HEK293 (cell line): ENCODE data around the gene GPHA2.

Experiments
- CTCF ChIA-PET: fragments of 350-600 bp; formaldehyde crosslinking; extraction: SDS; loops from one replicate; lab custom pipeline; 2021; ENCODE audit warnings: antibody characterized with exemption; lab: Yijun Ruan, JAX
- POLR2A ChIA-PET: fragments of 300-600 bp; formaldehyde crosslinking; extraction: SDS; loops from one replicate; lab custom pipeline; 2020; ENCODE audit warnings: antibody characterized with exemption, inconsistent platforms; lab: Yijun Ruan, JAX
- H3K27ac ChIP-seq: fragments of 200-500 bp; sonication (Bioruptor generic); 2 replicates; pipeline ENCODE4 v1.5.1; 2014; ENCODE audit warnings: low read depth, low read length, control low read depth, inconsistent platforms; ENCODE audit errors: extremely low read depth
- H3K36me3 ChIP-seq, 2 experiments: fragments of 200-500 bp in 1 of 2; sonication (Bioruptor generic) in 1 of 2; 1 replicate in 1 of 2; 2 replicates in 1 of 2; pipeline ENCODE4 v1.5.1; 2014 to 2017; ENCODE audit warnings: inconsistent platforms in 2 of 2, low read length in 2 of 2; ENCODE audit not compliant: control insufficient read depth in 2 of 2, insufficient read depth in 1 of 2
- H3K4me1 ChIP-seq: fragments of 200-500 bp; sonication (Bioruptor generic); 2 replicates; pipeline ENCODE4 v1.5.1; 2014; ENCODE audit warnings: mild to moderate bottlenecking, low read length, inconsistent platforms; ENCODE audit not compliant: control insufficient read depth, insufficient read depth
- H3K4me3 ChIP-seq: 2 replicates; pipeline ENCODE4 v1.5.1; 2011; ENCODE audit warnings: low read depth, mild to moderate bottlenecking, control low read depth, low read length, moderate library complexity
- H3K9me3 ChIP-seq: fragments of 200-500 bp; sonication (Bioruptor generic); 2 replicates; pipeline ENCODE4 v1.5.1; 2014; ENCODE audit warnings: low read depth, low read length, inconsistent platforms; ENCODE audit not compliant: control insufficient read depth, insufficient read depth
- FEZF1 ChIP-seq: fragments of 450-650 bp; formaldehyde crosslinking; IDR thresholded peaks from 2 replicates; pipeline ENCODE4 v1.5.1; 2016; ENCODE audit warnings: missing biosample characterization, missing genetic modification characterization
- PRDM10 ChIP-seq: fragments of 450-650 bp; formaldehyde crosslinking; IDR thresholded peaks from 2 replicates; pipeline ENCODE4 v1.5.1; 2016; ENCODE audit warnings: missing biosample characterization, missing genetic modification characterization
- WT1 ChIP-seq: fragments of 450-650 bp; formaldehyde crosslinking; IDR thresholded peaks from 2 replicates; pipeline ENCODE4 v1.5.1; 2016; ENCODE audit warnings: missing biosample characterization, missing genetic modification characterization
- YY1 ChIP-seq: fragments of 450-650 bp; formaldehyde crosslinking; IDR thresholded peaks from 2 replicates; pipeline ENCODE4 v1.5.1; 2018; ENCODE audit warnings: missing biosample characterization, missing genetic modification characterization
- ZBTB7A ChIP-seq: fragments of 450-650 bp; formaldehyde crosslinking; IDR thresholded peaks from 2 replicates; pipeline ENCODE4 v1.5.1; 2016; ENCODE audit warnings: low read depth, missing biosample characterization, missing genetic modification characterization
- ZNF132 ChIP-seq: fragments of 450-650 bp; formaldehyde crosslinking; IDR thresholded peaks from 2 replicates; pipeline ENCODE4 v1.5.1; 2017; ENCODE audit warnings: missing biosample characterization, missing genetic modification characterization, borderline replicate concordance
- ZNF214 ChIP-seq: fragments of 450-650 bp; formaldehyde crosslinking; IDR thresholded peaks from 2 replicates; pipeline ENCODE4 v1.5.1; 2017; ENCODE audit warnings: missing biosample characterization, mild to moderate bottlenecking, missing genetic modification characterization, borderline replicate concordance
- ZNF223 ChIP-seq: fragments of 450-650 bp; formaldehyde crosslinking; IDR thresholded peaks from 2 replicates; pipeline ENCODE4 v1.5.1; 2016; ENCODE audit warnings: missing biosample characterization, missing genetic modification characterization
- ZNF280D ChIP-seq: fragments of 450-650 bp; formaldehyde crosslinking; IDR thresholded peaks from 2 replicates; pipeline ENCODE4 v1.5.1; 2016; ENCODE audit warnings: missing biosample characterization, missing genetic modification characterization
- ZNF341 ChIP-seq: fragments of 450-650 bp; formaldehyde crosslinking; IDR thresholded peaks from 2 replicates; pipeline ENCODE4; 2016; ENCODE audit warnings: low read depth, missing biosample characterization, missing genetic modification characterization
- ZNF423 ChIP-seq: fragments of 450-650 bp; formaldehyde crosslinking; IDR thresholded peaks from 2 replicates; pipeline ENCODE4 v1.5.1; 2016; ENCODE audit warnings: missing biosample characterization, missing genetic modification characterization
- ZNF433 ChIP-seq: fragments of 450-650 bp; formaldehyde crosslinking; IDR thresholded peaks from 2 replicates; pipeline ENCODE4 v1.5.1; 2016; ENCODE audit warnings: missing biosample characterization, missing genetic modification characterization, low read depth
- ZNF501 ChIP-seq: fragments of 450-650 bp; formaldehyde crosslinking; IDR thresholded peaks from 2 replicates; pipeline ENCODE4 v1.5.1; 2016; ENCODE audit warnings: missing biosample characterization, missing genetic modification characterization
- ZNF549 ChIP-seq: fragments of 450-650 bp; IDR thresholded peaks from 2 replicates; pipeline ENCODE4 v1.5.1; 2018; ENCODE audit warnings: missing biosample characterization, missing genetic modification characterization, mild to moderate bottlenecking, inconsistent platforms, moderate library complexity
- ZNF596 ChIP-seq: fragments of 450-650 bp; IDR thresholded peaks from 2 replicates; pipeline ENCODE4 v1.5.0; 2018; ENCODE audit warnings: missing biosample characterization, mild to moderate bottlenecking, missing genetic modification characterization, moderate library complexity
- ZNF623 ChIP-seq: fragments of 450-650 bp; formaldehyde crosslinking; IDR thresholded peaks from 2 replicates; pipeline ENCODE4 v1.5.1; 2016; ENCODE audit warnings: missing biosample characterization, missing genetic modification characterization
- ZNF629 ChIP-seq: fragments of 450-650 bp; formaldehyde crosslinking; IDR thresholded peaks from 2 replicates; pipeline ENCODE4 v1.5.1; 2017; ENCODE audit warnings: missing biosample characterization, missing genetic modification characterization
- ZNF677 ChIP-seq: fragments of 450-650 bp; IDR thresholded peaks from 2 replicates; pipeline ENCODE4 v1.5.0; 2018; ENCODE audit warnings: missing biosample characterization, mild to moderate bottlenecking, missing genetic modification characterization, moderate library complexity

The GPHA2 gene

GRCh38 chr11:64929625-64930024, 6.1 kb downstream of the GPHA2 start (continued):
- no peak for TF ChIP-seq ZNF280D (tag by site-specific recombination)
- TF ChIP-seq ZNF223 (tag by site-specific recombination) = no peak

GRCh38 chr11:64928957-64929356, 6.7 kb downstream of the GPHA2 start:
- ChIA-PET POLR2A (no interaction called here), CTCF (no interaction called here)
- no peak overlapping the region for H3K4me3 ChIP-seq
- no peak for TF ChIP-seq ZNF629 (tag by site-specific recombination)
- TF ChIP-seq ZNF623 = no peak
- H3K4me1 ChIP-seq = no peaks in the 10 kb centered on the region
- H3K27ac ChIP-seq = no peak overlapping the region
- H3K36me3 ChIP-seq = peaks cover 0 to 65% of the 10 kb centered on the region in 2 experiments; a peak in 1 of 3 replicates
- no peaks in the 10 kb centered on the region for H3K9me3 ChIP-seq

- Histone ChIP-seq H3K27ac (no peak overlapping the region), H3K4me1 (no peaks in the 10 kb centered on the region), H3K9me3 (no peaks in the 10 kb centered on the region), H3K4me3 (no peak overlapping the region), H3K36me3 (peaks cover 0 to 43% of the 10 kb centered on the region in 2 experiments; a peak in 1 of 3 replicates)
- ChIA-PET CTCF (interaction anchor here (0.6 to 1.1 kb wide), 4 partner anchors 8 to 186 kb away, joined by 3 to 4 read pairs (median 4); no protein-coding TSS in a partner anchor), POLR2A (interaction anchor here (1.3 kb wide), 1 partner anchor 9 kb away, joined by 3 read pairs; the partner anchor contains the start of gene GPHA2)
- no peak for TF ChIP-seq ZNF214 (tag by site-specific recombination)
- TF ChIP-seq ZNF423 (tag by site-specific recombination) = no peak
- no peak for TF ChIP-seq ZNF501
- no peak for TF ChIP-seq ZNF433 (tag by site-specific recombination)
- TF ChIP-seq ZNF596 (tag by site-specific recombination) = no peak
- no peak for TF ChIP-seq WT1
- no peak for TF ChIP-seq ZNF549 (tag by site-specific recombination)
- TF ChIP-seq ZNF677 (tag by site-specific recombination) = no peak
- no peak for TF ChIP-seq ZNF341
- no peak for TF ChIP-seq FEZF1 (tag by site-specific recombination)
Measured at GRCh38 chr11:64926689-64927088, 9.0 kb downstream of the GPHA2 start.

GRCh38 chr11:64925536-64926436, 9.9 kb downstream of the GPHA2 start:
- no peaks in the 10 kb centered on the region for H3K4me1 ChIP-seq
- POLR2A ChIA-PET = interaction anchor here (0.7 to 1.8 kb wide), 3 partner anchors 8 to 72 kb away, joined by 3 to 8 read pairs (median 8); partner anchors contain the start of gene GPHA2
- TF ChIP-seq YY1 (tag by site-specific recombination) (no peak), PRDM10 (tag by site-specific recombination) (no peak), ZNF132 (tag by site-specific recombination) (no peak), ZBTB7A (tag by site-specific recombination) (no peak)
- TF ChIP-seq, all 188 proteins: peak for 0
- H3K9me3 ChIP-seq = no peaks in the 10 kb centered on the region
- CTCF ChIA-PET = interaction anchor here (0.6 to 1.1 kb wide), 3 partner anchors 9 to 139 kb away, joined by 3 to 4 read pairs (median 3); no protein-coding TSS in a partner anchor
- peaks cover 0 to 34% of the 10 kb centered on the region in 2 experiments; a peak in 1 of 3 replicates for H3K36me3 ChIP-seq
- H3K27ac ChIP-seq = no peak overlapping the region
- H3K4me3 ChIP-seq = no peak overlapping the region
